GM18907 (cell line): ENCODE results near the gene ZAP70.

Source experiments
- ATAC-seq: cut with Tn5 transposase; IDR thresholded peaks from one replicate; pipeline ENCODE4 v1.9.1; 2021; ENCODE audit warnings: mild to moderate bottlenecking, moderate library complexity; ENCODE audit not compliant: unreplicated experiment

The ZAP70 gene

GRCh38 chr2:97747716-97748115 is 34.3 kb downstream of the ZAP70 start:
- ATAC-seq = no peak

GRCh38 chr2:97749581-97749980 is 36.2 kb downstream of the ZAP70 start:
- ATAC-seq = no peak

- ATAC-seq = no peak
Observed at GRCh38 chr2:97750017-97750416, 36.6 kb downstream of the ZAP70 start.

GRCh38 chr2:97751752-97752151 is 38.4 kb downstream of the ZAP70 start:
- ATAC-seq = no peak

GRCh38 chr2:97752342-97753334 is 39.3 kb downstream of the ZAP70 start:
- no peak for ATAC-seq

GRCh38 chr2:97754690-97755346 is 41.4 kb downstream of the ZAP70 start:
- no peak for ATAC-seq

- ATAC-seq = no peak
Observed at GRCh38 chr2:97755491-97755890, 42.1 kb downstream of the ZAP70 start.

- no peak for ATAC-seq
Observed at GRCh38 chr2:97757062-97757461, 43.7 kb downstream of the ZAP70 start.

GRCh38 chr2:97758131-97758705 is 44.8 kb downstream of the ZAP70 start:
- ATAC-seq = no peak

- ATAC-seq = no peak
Observed at GRCh38 chr2:97759727-97760407, 46.5 kb downstream of the ZAP70 start.

- no peak for ATAC-seq
Observed at GRCh38 chr2:97760480-97761049, 47.2 kb downstream of the ZAP70 start.

- ATAC-seq = no peak
Observed at GRCh38 chr2:97761192-97761591, 47.8 kb downstream of the ZAP70 start.

GRCh38 chr2:97763176-97763845 is 49.9 kb downstream of the ZAP70 start:
- no peak for ATAC-seq

- ATAC-seq = no peak
Observed at GRCh38 chr2:97764559-97765263, 51.3 kb downstream of the ZAP70 start.

- no peak for ATAC-seq
Observed at GRCh38 chr2:97765933-97766332, 52.6 kb downstream of the ZAP70 start.

GRCh38 chr2:97766567-97766966 is 53.2 kb downstream of the ZAP70 start:
- ATAC-seq = no peak

- ATAC-seq = no peak
Observed at GRCh38 chr2:97769308-97769707, 55.9 kb downstream of the ZAP70 start.

GRCh38 chr2:97769711-97770110 is 56.3 kb downstream of the ZAP70 start:
- ATAC-seq = no peak

GRCh38 chr2:97770445-97770844 is 57.1 kb downstream of the ZAP70 start:
- no peak for ATAC-seq

GRCh38 chr2:97774425-97774824 is 61.0 kb downstream of the ZAP70 start:
- no peak for ATAC-seq
